GM21390 (cell line): ENCODE measurements around the gene EVC.

ENCODE experiments used
- ATAC-seq: cut with Tn5 transposase; IDR thresholded peaks from one replicate; pipeline ENCODE4 v1.9.1; 2021; ENCODE audit not compliant: unreplicated experiment

Gene EVC

GRCh38 chr4:5710961-5711478 is at the start of gene EVC:
TSS of gene EVC (plus strand) at chr4:5711201. CDS start at chr4:5711381, 180 bp downstream.
- peak; percentile 40 for ATAC-seq

DNA sequence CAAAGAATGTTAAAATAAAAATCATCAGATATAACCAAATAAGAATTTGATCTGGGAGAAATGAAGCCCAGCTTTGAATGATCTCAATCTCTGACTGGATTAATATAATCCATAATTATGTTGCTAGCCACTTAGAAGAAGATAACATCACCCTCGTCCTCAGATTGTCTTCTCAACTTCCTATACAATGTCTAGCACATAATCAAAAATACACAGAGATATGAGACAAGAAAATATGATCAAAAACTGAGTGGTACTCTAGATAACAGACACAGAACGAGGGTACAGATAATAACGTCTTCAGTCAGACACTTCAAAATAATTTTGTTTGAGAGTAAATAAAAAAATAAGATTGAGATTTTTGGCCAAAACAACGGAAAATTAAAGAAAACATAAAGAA is 49.8 kb upstream of the EVC start:
- no peak for ATAC-seq

- ATAC-seq = no peak
Measured at GRCh38 chr4:5662555-5662954, 48.4 kb upstream of the EVC start.

DNA sequence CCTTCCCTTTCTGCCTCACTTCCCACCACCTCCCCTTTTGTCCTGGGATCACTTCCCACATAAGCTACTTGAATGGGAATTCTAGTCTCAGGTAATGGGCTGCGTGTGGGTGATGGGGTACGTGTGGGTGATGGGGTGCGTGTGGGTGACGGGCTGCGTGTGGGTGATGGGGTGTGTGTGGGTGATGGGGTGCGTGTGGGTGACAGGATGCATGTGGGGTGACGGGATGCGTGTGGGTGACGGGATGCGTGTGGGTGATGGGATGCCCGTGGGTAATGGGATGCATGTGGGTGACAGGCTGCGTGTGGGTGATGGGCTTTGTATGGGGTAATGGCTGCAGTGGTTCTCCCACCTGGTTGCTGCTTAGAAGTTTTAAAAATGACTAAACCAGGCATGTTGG is 46.2 kb upstream of the EVC start:
- ATAC-seq = no peak

GRCh38 chr4:5666741-5667140 is 44.3 kb upstream of the EVC start:
- ATAC-seq = no peak

DNA sequence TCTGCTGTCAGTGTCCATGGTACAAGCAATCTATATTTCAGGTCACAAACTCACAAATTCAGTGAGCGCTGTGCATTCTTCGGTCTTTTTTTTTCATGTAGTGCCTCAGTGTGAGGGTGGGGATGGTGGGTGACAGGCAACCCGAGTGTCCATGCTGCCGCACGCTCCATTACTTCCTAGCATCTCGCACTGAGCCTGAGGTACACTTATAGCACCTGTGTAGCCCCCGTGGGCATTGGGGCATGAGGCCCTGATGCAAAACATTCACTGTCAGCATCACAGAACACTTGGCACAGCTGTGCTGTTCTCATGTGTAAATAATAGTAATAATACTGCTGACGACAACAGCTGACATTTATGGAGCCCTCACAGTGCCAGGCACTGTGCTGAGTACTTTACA is 34.2 kb upstream of the EVC start:
- ATAC-seq = no peak

- no peak for ATAC-seq
Measured at GRCh38 chr4:5678977-5679376, 32.0 kb upstream of the EVC start.

- no peak for ATAC-seq
Measured at GRCh38 chr4:5683566-5683965, 27.4 kb upstream of the EVC start.

DNA sequence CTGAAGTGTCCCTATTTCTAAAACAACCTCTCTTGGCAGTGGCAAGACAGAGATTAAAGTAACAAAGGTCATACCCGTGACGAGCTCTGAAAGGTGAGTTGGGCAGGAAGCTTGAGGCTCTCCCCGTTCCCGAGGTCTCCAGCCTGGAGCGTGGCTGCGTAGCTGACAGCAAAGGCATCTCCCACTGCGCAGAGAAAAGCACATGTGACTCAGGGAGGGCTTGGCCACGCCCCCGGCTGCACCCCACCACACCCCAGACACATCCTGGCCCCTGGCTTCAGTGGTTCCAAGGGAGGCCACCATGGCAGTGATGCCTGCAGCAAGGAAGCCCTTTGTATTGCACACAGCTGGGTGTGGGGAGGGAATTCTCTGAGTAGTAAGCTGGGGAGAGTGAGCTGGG is 25.7 kb upstream of the EVC start:
- no peak for ATAC-seq

- no peak for ATAC-seq
Measured at GRCh38 chr4:5686338-5686737, 24.7 kb upstream of the EVC start.

GRCh38 chr4:5689065-5689464 is 21.9 kb upstream of the EVC start:
- ATAC-seq = no peak

DNA sequence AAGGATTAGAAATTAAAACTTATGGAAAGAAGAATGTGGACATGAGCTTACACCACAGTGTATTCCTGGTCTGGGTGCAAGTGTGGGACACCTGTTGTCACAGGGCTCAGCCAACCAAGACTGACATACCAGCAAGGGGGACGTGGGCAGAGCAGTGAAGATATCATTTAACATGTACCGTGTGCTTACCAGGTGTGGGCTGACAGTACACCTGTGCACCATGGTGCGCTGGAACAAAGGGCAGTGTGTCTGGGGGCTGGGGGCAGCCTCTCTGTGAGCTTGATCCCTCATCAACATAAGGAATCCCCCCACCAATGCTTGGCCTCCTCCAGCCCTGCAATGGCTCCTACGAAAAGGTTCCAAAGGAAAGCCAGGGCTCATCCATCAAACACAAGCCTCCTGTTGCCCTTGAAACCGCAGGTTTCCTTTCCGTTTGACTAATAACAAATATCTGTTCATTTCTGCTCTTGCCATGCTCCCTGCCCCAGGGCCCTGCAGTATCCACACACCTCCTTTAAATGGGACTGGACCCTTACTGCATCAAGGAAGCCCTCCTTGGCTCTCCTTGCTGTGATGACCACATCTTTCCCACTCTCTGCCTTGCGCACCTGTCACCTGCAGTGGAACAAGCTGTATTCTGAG is 19.4 kb upstream of the EVC start:
- no peak for ATAC-seq

DNA sequence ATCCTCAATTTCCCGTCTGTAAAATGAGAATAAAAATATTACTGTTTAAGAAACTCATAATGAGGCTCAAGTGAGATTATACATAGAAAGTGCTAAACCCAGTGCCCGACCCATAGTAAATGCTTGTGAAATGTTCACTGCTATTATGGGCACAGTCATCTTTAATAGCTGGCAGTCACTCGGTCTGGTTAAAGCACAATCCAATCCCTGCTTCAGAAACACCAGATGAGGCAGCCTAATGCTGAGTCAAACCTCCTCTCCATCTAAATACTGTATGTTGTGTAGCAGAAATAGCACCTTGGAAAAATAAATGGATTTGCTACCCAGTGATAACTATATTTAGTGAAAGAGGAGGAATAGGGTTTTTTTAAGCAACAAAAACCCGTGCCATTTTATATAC is 17.1 kb upstream of the EVC start:
- no peak for ATAC-seq

DNA sequence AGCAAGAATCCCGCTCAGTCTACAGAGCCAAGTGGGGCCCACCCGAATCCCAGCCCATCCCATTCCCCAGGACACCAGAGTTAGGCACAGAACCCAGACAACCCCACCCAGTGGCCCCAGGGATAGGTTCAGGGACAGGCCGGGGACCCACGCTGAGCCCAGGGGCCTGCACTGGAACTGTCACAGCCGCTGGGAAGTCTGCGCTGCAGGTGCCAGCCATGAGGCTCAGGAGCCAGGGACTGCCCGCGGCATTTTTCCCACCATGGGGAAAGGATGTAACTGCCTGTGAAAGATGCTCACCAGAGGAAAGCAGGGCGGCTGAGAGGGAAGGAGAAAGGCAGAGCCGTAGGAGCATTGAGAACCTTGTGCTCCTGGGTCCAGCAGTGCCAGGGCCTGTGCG is 14.7 kb upstream of the EVC start:
- ATAC-seq = no peak

- no peak for ATAC-seq
Measured at GRCh38 chr4:5700459-5700858, 10.5 kb upstream of the EVC start.

DNA sequence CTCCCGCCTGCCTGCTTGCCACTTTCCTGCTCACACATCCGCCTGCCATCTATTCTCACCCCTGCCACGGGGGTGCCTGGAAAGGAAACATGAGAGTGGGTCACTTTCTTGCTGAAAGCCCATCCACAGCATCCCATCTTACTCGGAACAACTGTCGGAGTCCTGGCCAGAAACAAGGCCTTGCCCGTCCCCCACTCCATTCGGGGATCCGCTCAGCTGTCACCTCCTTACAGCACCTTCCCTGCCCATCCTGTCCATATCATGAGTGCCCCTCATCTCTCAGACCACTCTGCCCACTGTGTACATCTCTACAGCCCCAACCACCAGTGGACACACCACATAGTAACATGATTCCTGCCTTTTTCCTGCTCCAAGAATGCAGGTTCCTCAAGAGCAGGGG is 9.0 kb upstream of the EVC start:
- no peak for ATAC-seq

GRCh38 chr4:5703831-5704230 is 7.2 kb upstream of the EVC start:
- no peak for ATAC-seq

DNA sequence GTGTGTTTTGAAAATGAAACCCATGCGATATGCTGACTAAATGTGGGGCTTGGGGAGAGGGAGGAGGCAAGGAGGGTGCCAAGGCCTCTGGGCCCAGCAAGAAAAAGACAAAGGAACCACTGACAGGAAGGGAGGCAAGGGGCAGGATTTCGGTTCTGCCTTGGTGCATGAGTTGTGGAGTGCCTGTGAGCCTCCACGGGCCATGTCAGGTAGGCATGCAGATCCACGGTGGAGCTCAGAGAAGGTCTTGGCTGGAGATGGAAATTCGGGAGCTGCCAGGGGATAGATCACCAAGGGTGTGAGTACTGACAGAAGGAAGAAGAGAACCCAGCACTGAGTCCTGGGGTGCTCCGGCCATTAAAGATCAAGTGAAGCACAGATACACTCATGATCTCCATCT is 6.7 kb upstream of the EVC start:
- ATAC-seq = no peak

DNA sequence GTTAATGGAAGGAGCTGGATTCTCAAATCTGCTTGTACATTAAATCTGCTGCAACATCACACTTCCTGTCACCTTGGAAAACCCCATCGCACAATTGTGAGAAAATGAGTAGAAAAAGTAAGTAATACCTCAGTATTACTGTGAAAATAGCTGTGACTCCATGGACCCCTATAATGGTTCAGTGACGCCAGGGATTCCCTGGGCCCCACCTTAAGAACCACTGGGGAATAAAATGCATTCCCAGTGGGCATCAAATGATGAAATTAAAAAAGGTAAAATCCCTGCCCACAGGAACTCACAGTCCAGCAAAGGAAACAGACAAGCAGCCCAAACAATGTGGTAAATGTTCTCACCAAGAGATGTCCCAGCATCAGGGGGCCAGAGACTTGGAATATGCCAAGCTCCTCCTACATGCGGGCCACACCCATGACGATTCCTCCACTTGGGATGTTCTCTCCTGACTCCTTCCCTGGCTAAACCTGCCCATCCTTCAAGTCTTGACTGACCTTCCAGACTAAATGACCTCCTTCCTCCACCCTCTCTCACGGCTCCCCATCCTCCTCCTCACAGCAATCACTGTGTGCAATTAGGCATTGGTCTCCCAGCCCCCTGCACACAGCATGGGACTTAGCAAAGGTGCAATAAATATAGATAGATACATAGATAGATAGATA is 5.2 kb upstream of the EVC start:
- no peak for ATAC-seq

DNA sequence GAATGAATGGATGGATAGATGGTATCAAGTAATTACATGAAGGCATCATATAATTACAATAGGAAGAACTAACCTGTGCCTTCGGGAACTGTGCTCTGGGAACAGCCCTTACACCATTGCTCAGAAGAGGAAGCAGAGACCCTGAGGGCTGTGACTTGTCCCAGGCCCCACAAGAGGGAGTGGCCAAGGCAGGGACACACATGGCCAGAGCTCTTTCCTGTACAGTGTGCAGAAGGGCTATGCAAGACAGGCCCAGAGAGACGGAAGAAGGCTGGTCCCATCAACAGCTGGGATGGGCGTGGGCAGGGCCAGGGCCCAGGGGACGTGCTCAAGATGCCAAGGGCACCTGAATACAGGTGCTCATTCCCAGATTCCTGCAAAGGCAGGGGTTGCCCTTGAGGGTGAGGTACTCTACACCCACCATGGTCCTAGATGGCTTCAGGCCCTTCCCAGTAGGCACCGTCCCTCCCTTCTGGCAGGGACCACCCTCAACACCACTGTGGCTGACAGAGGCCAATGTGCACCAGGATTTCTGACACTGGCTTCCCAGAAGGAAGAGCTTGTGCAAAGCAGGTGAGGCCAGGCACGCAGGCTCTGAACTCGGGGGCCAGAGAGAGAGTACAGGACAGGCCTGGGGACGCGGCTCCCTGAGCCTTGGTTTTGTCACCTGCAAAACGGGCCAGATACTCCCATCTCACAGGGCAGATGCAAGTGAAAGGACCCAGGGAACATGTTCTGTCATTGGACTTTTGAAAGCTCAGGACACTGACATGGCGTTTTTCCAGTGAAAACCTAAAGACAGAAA is 4.3 kb upstream of the EVC start:
- no peak for ATAC-seq

- no peak for ATAC-seq
Measured at GRCh38 chr4:5707366-5707765, 3.6 kb upstream of the EVC start.
